T-helper 1 cell treated with Interleukin-12 subunit alpha and Interleukin-12 subunit beta and Interleukin-4 antibody, amounts not matched to agents 30 μg/mL and 1 μg/mL, for 36 hours (primary cell): ENCODE data around the gene RETREG3.
A peak's percentile ranks its signal among the peaks of the same experiment; 100 is the strongest.
"Not testable (repeated sequence)": the region's sequence is repeated elsewhere in the genome, so short reads cannot be mapped to it uniquely, and the experiment has no call there.

Experiments
- H3K27ac Mint-ChIP-seq: one replicate; pipeline ENCODE4 v1.8.0; 2021; ENCODE audit warnings: mild to moderate bottlenecking, mixed read lengths
- H3K27me3 Mint-ChIP-seq: one replicate; pipeline ENCODE4 v1.8.0; 2021; ENCODE audit warnings: low read depth, mixed read lengths
- H3K36me3 Mint-ChIP-seq: one replicate; pipeline ENCODE4 v1.8.0; 2021; ENCODE audit warnings: low read depth, mixed read lengths
- H3K4me1 Mint-ChIP-seq: one replicate; pipeline ENCODE4 v1.8.0; 2021; ENCODE audit warnings: low read depth, mixed read lengths
- H3K4me3 Mint-ChIP-seq: one replicate; pipeline ENCODE4 v1.8.0; 2021; ENCODE audit warnings: mild to moderate bottlenecking, moderate library complexity, mixed read lengths
- H3K9me3 Mint-ChIP-seq: one replicate; pipeline ENCODE4 v1.8.0; 2021; ENCODE audit warnings: mixed read lengths

Gene RETREG3

DNA sequence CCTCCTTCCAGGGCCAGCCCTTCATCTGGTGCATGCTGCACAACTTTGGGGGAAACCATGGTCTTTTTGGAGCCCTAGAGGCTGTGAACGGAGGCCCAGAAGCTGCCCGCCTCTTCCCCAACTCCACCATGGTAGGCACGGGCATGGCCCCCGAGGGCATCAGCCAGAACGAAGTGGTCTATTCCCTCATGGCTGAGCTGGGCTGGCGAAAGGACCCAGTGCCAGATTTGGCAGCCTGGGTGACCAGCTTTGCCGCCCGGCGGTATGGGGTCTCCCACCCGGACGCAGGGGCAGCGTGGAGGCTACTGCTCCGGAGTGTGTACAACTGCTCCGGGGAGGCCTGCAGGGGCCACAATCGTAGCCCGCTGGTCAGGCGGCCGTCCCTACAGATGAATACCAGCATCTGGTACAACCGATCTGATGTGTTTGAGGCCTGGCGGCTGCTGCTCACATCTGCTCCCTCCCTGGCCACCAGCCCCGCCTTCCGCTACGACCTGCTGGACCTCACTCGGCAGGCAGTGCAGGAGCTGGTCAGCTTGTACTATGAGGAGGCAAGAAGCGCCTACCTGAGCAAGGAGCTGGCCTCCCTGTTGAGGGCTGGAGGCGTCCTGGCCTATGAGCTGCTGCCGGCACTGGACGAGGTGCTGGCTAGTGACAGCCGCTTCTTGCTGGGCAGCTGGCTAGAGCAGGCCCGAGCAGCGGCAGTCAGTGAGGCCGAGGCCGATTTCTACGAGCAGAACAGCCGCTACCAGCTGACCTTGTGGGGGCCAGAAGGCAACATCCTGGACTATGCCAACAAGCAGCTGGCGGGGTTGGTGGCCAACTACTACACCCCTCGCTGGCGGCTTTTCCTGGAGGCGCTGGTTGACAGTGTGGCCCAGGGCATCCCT, 65.7 kb downstream of the RETREG3 start:
- peaks cover 24% of the 10 kb centered on the region for H3K4me1 Mint-ChIP-seq
- H3K36me3 Mint-ChIP-seq = peaks cover 14% of the 10 kb centered on the region
- no peak overlapping the region for H3K4me3 Mint-ChIP-seq
- no peaks in the 10 kb centered on the region for H3K27me3 Mint-ChIP-seq
- no peak overlapping the region for H3K27ac Mint-ChIP-seq
- no peaks in the 10 kb centered on the region for H3K9me3 Mint-ChIP-seq

GRCh38 chr17:42541041-42541833, 67.9 kb downstream of the RETREG3 start:
- no peaks in the 10 kb centered on the region for H3K9me3 Mint-ChIP-seq
- H3K27ac Mint-ChIP-seq = peak overlapping the region; percentile 80
- no peaks in the 10 kb centered on the region for H3K27me3 Mint-ChIP-seq
- peak overlapping the region; percentile 63 for H3K4me3 Mint-ChIP-seq
- peaks cover 16% of the 10 kb centered on the region for H3K36me3 Mint-ChIP-seq
- peaks cover 32% of the 10 kb centered on the region for H3K4me1 Mint-ChIP-seq

DNA sequence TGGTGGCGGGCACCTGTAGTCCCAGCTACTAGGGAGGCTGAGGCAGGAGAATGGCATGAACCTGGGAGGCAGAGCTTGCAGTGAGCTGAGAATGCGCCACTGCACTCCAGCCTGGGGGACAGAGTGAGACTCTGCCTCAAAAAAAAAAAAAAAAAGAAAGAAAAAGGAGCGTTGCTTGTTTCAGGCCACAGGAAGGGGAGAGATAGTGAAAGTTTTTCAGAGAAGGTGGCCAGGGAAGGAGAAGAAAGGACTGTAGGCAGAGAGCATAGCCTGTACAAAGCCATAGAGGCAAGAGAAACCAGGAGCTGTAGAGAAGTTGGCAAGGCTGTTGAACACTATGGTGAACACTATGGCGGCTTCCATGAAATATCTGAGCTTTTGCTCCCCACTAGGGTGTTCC, 68.6 kb downstream of the RETREG3 start:
- H3K9me3 Mint-ChIP-seq = not testable (repeated sequence)
- Mint-ChIP-seq H3K27ac (peak overlapping the region; percentile 80), H3K4me1 (peaks cover 35% of the 10 kb centered on the region)

DNA sequence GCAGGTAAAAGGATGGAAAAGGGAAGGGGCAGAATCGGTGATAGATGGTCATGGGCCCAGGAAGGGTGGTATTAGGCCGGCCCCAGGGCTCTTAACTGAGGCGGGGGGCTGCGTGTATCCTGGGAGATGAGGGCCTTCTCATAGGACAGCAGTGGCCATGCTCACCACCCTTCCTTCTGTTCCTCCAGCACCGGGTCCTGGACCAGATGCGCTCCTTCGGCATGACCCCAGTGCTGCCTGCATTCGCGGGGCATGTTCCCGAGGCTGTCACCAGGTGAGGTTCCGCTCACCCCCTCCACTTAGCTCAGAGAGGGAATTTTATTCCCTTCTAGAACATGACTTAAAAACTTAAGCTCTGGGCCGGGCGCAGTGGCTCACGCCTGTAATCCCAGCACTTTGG, 70.7 kb downstream of the RETREG3 start:
- Mint-ChIP-seq H3K9me3 (no peaks in the 10 kb centered on the region), H3K36me3 (peaks cover 18% of the 10 kb centered on the region), H3K4me1 (peaks cover 39% of the 10 kb centered on the region), H3K27ac (no peak overlapping the region), H3K4me3 (no peak overlapping the region), H3K27me3 (peaks cover 5% of the 10 kb centered on the region)

More for the DNA sequence above, 68.6 kb downstream of the RETREG3 start:
- peak overlapping the region; percentile 16 for H3K4me3 Mint-ChIP-seq
- H3K36me3 Mint-ChIP-seq = peaks cover 18% of the 10 kb centered on the region
- H3K27me3 Mint-ChIP-seq = not testable (repeated sequence)

DNA sequence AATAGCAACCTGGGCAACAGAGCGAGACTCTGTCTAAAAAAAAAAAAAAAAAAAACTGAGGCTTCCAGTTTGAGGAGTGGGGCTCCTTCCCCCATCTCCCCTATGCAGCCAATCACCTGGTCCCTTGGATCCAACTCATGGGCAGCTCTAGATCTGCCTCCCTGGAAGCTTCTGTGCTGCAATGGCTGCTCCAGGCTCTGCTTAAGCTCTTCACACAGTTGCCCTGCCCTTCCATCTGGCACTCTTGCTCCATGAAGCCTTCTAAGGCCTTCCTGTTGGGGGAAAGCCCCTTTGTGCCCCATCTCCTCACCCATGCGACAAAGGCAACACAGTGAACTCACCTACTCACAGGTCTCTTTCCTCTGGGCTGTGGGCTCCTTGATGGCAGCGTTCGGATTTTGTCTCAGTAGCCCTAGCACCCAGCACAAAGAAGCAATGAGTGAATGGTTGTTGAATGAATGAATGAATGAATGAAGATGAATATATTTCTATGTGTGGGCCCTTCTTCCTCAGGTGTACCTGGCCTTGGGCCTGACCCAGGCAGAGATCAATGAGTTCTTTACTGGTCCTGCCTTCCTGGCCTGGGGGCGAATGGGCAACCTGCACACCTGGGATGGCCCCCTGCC, 71.2 kb downstream of the RETREG3 start:
- peaks cover 8% of the 10 kb centered on the region for H3K27me3 Mint-ChIP-seq
- H3K27ac Mint-ChIP-seq = peak overlapping the region; percentile 21
- H3K36me3 Mint-ChIP-seq = peaks cover 18% of the 10 kb centered on the region
- H3K4me3 Mint-ChIP-seq = peak overlapping the region; percentile 68
- H3K9me3 Mint-ChIP-seq = no peaks in the 10 kb centered on the region
- H3K4me1 Mint-ChIP-seq = peaks cover 41% of the 10 kb centered on the region

GRCh38 chr17:42537156-42537805, 71.9 kb downstream of the RETREG3 start:
- Mint-ChIP-seq H3K27me3 (peaks cover 8% of the 10 kb centered on the region), H3K9me3 (no peaks in the 10 kb centered on the region), H3K36me3 (peaks cover 18% of the 10 kb centered on the region), H3K27ac (no peak overlapping the region), H3K4me3 (peak overlapping the region; percentile 86), H3K4me1 (peaks cover 39% of the 10 kb centered on the region)

DNA sequence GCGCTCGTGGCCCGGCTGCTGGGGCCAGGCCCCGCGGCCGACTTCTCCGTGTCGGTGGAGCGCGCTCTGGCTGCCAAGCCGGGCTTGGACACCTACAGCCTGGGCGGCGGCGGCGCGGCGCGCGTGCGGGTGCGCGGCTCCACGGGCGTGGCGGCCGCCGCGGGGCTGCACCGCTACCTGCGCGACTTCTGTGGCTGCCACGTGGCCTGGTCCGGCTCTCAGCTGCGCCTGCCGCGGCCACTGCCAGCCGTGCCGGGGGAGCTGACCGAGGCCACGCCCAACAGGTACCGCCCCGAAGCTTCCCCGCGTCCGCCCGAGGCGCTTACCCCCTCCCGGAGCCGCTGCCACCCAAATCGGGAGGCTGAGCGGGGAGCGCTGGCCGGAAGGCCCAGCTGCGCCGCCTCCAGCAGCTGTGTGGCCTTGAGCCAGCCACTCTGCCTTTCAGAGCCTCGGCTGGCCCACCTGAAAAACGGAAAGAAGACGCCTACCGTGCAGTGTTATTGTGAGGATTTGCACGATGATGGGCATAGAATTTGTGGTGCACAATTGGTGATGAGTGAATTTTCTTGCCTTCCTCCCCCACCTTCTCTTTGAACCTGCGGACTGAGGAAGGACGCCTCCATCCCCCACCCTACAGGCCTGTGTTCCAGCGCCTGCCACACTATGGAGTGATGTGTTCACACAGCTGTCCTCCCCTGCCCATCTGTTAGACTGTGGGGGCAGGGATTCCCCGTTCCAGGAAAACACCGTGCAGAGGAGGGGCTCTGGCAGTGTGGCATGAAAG, 72.6 kb downstream of the RETREG3 start:
- H3K4me1 Mint-ChIP-seq = peaks cover 39% of the 10 kb centered on the region
- H3K36me3 Mint-ChIP-seq = peaks cover 18% of the 10 kb centered on the region
- H3K27ac Mint-ChIP-seq = peak overlapping the region; percentile 86
- peak overlapping the region; percentile 86 for H3K4me3 Mint-ChIP-seq
- no peaks in the 10 kb centered on the region for H3K9me3 Mint-ChIP-seq
- H3K27me3 Mint-ChIP-seq = peaks cover 8% of the 10 kb centered on the region

DNA sequence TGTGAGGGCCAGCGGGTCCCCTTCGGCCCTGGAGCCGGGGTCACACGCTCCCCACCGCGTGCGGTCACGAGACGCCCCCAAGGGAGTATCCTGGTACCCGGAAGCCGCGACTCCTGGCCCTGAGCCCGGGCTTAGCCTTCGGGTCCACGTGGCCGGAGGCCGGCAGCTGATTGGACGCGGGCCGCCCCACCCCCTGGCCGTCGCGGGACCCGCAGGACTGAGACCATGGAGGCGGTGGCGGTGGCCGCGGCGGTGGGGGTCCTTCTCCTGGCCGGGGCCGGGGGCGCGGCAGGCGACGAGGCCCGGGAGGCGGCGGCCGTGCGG, 73.2 kb downstream of the RETREG3 start, which contains the start of gene NAGLU:
NAGLU (plus strand) TSS at position 194 of the 324 bp plus-strand sequence; CDS start at position 226, 32 bp downstream.
- H3K27ac Mint-ChIP-seq = peak within 1 kb of the TSS; percentile 86
- peaks cover 8% of the 10 kb centered on the region for H3K27me3 Mint-ChIP-seq
- peaks cover 39% of the 10 kb centered on the region for H3K4me1 Mint-ChIP-seq
- H3K36me3 Mint-ChIP-seq = peaks cover 15% of the 10 kb centered on the region
- H3K4me3 Mint-ChIP-seq = peak within 1 kb of the TSS; percentile 86
- H3K9me3 Mint-ChIP-seq = no peaks in the 10 kb centered on the region

- Mint-ChIP-seq H3K9me3 (no peaks in the 10 kb centered on the region), H3K27ac (peak overlapping the region; percentile 74), H3K4me1 (peaks cover 37% of the 10 kb centered on the region), H3K4me3 (peak overlapping the region; percentile 73), H3K36me3 (peaks cover 13% of the 10 kb centered on the region), H3K27me3 (peaks cover 8% of the 10 kb centered on the region)
These were observed 73.8 kb downstream of the RETREG3 start for GRCh38 chr17:42535155-42536047.

DNA sequence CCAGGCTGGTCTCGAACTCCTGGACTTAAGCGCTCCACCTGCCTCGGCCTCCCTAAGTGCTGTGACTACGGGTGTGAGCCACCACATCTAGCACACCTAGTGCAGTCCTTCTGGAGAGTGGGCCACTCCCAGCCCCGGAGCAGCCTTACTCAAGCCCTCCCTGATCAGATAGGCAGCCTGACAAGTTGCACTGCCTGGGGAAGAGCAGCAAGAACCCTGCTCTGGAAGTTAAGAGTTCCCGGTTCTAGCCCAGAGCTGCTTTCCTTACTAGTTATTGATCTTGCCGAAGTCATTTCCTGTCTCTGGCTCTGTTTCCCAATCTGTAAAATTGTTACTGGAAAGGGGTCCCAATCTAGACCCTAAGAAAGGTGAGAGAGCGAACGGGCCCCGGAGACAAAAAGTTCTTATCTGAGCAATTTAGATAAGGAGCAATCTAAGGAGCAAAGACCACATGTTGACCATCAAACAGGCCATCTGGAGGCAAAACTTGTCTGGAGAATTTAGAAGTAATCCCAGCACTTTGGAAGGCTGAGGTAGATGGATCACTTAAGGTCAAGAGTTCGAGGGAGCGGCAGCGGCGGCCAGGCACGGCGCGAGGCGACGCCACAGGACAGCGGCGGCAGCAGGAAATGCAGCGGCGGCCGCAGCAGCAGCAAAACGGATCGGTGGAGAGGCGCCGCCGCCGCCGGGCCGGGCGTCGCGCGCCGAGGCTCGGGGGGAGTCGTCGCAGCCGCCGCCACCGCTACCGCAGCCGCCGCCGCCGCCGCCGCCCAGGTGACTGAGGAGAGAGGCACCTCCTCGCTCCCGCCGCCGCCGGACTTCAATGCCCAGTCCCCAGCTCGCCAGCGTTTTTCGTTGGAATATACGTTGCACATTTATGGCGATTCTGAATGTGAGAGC, 77.5 kb downstream of the RETREG3 start:
- peak overlapping the region; percentile 74 for H3K4me3 Mint-ChIP-seq
- peaks cover 8% of the 10 kb centered on the region for H3K27me3 Mint-ChIP-seq
- H3K4me1 Mint-ChIP-seq = peaks cover 29% of the 10 kb centered on the region
- H3K27ac Mint-ChIP-seq = peak overlapping the region; percentile 70
- no peaks in the 10 kb centered on the region for H3K9me3 Mint-ChIP-seq
- peaks cover 2% of the 10 kb centered on the region for H3K36me3 Mint-ChIP-seq

GRCh38 chr17:42530952-42531454, 78.2 kb downstream of the RETREG3 start:
- Mint-ChIP-seq H3K4me3 (no peak overlapping the region), H3K36me3 (peaks cover 2% of the 10 kb centered on the region), H3K9me3 (no peaks in the 10 kb centered on the region), H3K4me1 (peaks cover 27% of the 10 kb centered on the region), H3K27me3 (peaks cover 8% of the 10 kb centered on the region), H3K27ac (no peak overlapping the region)
